ENCODE results near the gene ARHGAP32.

ARHGAP32 gene

GRCh38 chr11:129109701-129110100 is 82.4 kb downstream of the ARHGAP32 start:
- DNase-seq (ENCODE audit: low spot score) = no peak

GRCh38 chr11:129106788-129107187 is 85.3 kb downstream of the ARHGAP32 start:
- DNase-seq (ENCODE audit: low spot score) = no peak

GRCh38 chr11:129102756-129103155 is 89.4 kb downstream of the ARHGAP32 start:
- DNase-seq (ENCODE audit: low spot score) = no peak

DNA sequence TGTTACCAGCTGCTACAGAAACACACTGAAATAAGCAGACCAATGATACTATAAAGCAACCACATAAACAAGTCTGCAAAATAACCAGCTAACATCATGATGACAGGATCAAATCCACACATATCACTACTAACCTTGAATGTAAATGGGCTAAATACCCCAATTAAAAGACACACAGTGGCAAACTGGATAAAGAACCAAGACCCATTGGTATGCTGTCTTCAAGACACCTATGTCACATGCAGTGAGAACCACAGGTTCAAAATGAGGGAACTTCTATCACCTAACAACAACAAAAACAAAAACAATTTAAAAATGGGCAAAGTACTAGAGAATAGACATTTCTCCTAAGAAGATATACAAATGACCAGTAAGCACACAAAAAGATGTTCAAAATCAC is 89.9 kb downstream of the ARHGAP32 start:
- no peak for DNase-seq (ENCODE audit: low spot score)

- no peak for DNase-seq (ENCODE audit: low spot score)
Observed at GRCh38 chr11:129093283-129093682, 98.8 kb downstream of the ARHGAP32 start.

DNA sequence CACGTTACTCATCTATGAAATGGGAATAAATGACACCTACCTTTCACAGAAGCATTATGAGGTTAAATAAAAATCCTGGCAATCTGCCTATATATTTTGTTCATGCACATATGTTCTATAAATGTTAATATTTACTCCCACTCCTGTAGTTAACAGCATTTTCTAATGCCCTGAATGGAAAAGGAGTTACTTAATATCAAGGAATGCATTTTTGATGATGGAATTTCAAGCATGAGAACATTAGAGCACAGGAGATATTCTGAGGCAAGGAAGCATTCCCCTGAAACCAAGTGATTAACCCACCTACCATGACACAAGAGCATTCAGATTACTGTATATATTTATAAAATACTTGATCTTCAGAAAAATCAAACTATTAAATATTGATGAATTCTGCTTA is 102.1 kb downstream of the ARHGAP32 start:
- DNase-seq (ENCODE audit: low spot score) = no peak

- no peak for DNase-seq (ENCODE audit: low spot score)
Observed at GRCh38 chr11:129089279-129089678, 102.8 kb downstream of the ARHGAP32 start.

DNA sequence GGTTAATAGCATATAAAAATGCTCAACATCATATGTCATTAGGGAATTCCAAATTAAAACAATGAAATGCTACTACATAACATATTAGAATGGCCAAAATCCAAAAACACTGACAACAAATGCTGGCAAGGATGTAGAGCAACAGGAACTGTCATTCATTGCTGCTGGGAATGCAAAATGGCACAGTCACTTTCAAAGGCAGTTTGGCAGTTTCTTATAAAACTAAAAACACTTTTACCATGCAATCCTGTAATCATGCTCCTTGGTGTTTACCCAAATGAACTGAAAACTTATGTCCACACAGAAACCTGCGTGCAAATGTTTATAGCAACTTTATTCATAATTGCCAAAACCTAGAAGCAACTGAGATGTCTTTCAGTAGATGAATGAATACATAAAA is 105.1 kb downstream of the ARHGAP32 start:
- DNase-seq (ENCODE audit: low spot score) = no peak

DNA sequence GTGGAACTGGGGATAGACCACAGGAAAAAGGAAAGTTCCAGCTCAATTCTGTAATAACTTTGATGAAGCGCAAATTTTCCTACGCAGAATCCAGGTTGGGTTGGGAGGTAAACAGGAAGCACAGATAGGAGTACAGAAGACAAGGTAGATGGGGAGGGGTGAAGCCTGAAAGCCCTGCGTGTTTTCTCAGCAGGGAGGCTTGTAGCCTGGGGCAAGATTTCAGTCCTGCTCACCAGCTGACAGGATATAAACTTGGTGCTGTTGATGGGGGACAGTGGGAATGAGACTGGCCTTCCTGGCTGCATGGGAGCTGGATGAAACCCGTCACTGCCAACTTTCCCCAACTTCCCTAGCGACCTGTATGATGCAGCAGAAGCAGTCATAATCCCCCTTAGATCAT is 114.9 kb downstream of the ARHGAP32 start:
- DNase-seq (ENCODE audit: low spot score) = no peak

GRCh38 chr11:129075757-129076156 is 116.4 kb downstream of the ARHGAP32 start:
- no peak for DNase-seq (ENCODE audit: low spot score)

- DNase-seq (ENCODE audit: low spot score) = no peak
Observed at GRCh38 chr11:129067454-129067853, 124.7 kb downstream of the ARHGAP32 start.

GRCh38 chr11:129066229-129066628 is 125.9 kb downstream of the ARHGAP32 start:
- DNase-seq (ENCODE audit: low spot score) = no peak

DNA sequence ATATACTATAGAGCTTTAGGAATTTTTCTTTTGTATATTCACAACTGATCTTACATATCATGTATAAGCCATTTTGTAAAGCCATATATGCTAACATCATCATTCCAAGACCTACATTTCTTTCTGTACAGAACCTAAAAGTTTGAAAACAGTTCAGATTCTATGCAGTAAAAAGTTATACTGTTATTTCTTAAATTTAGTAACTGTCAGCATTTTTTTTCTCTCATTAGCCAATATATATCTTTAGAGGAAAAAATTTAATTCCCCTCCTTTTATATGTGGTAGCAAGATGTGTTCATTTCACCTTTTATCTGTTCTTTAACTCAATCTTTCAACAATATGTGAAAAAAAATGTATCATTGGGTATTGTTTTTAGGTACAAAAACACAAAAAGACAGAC is 129.0 kb downstream of the ARHGAP32 start:
- DNase-seq (ENCODE audit: low spot score) = no peak

GRCh38 chr11:129061492-129062230 is 130.5 kb downstream of the ARHGAP32 start:
- DNase-seq (ENCODE audit: low spot score) = no peak

DNA sequence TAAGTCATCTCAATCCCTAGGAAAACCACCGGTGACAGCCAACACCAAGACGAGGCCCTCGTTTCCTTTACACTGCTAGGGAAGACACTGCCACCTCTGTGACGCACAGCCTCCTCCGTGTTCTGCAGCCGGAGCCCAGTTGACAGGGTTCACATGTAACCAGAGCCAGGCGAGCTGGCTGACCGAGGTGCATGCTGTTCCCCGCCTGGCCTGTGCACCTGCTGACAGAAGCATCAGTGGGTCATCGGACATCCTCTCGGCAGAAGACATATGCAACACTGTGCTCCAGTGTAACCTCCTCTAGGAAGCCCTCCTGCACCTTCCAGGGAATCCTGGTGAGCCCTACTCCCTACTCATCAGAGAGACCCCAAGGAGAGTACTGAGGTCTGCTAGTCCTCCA is 135.2 kb downstream of the ARHGAP32 start:
- no peak for DNase-seq (ENCODE audit: low spot score)

- DNase-seq (ENCODE audit: low spot score) = no peak
Observed at GRCh38 chr11:129055196-129055595, 136.9 kb downstream of the ARHGAP32 start.

DNA sequence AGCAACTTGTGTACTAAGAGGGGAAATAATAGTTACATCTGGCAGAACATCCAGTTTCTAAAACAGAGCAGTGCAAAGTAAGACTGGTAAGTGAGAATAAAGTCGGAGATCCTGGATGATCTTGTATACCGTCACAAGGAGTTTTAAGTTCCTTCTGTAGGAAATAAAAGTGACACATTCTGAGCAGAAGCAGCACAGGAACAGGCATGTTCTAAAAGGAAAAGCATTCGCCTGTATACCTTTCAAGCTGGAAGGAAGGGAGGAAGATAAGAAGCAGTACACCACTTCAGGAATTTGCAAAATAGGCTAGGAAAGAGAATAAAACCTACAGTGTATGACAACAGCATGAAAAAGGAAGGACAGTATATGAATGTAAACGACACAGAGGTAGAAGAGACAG is 143.2 kb downstream of the ARHGAP32 start:
- DNase-seq (ENCODE audit: low spot score) = no peak

GRCh38 chr11:129045150-129045549 is 147.0 kb downstream of the ARHGAP32 start:
- no peak for DNase-seq (ENCODE audit: low spot score)

GRCh38 chr11:129042503-129042902 is 149.6 kb downstream of the ARHGAP32 start:
- no peak for DNase-seq (ENCODE audit: low spot score)

- no peak for DNase-seq (ENCODE audit: low spot score)
Observed at GRCh38 chr11:129041611-129042018, 150.5 kb downstream of the ARHGAP32 start.

DNA sequence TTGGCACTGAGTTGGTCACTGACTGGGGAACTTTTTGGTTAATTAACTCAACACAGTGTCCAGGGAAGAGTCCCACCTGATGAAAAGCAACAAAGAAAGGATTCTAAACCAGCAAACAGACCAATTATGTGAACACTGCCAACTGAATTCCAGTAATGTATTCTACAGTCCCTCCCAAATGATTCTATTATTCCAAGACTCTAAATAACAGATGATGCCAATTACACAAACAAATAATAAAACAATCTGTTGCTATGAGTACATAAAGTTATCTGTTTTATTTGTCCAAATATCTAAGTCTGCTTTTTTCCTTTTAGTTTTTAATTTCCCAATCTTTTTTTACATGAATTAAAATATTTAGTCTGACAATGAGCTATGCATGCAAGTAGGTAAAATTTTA is 151.2 kb downstream of the ARHGAP32 start:
- no peak for DNase-seq (ENCODE audit: low spot score)

DNA sequence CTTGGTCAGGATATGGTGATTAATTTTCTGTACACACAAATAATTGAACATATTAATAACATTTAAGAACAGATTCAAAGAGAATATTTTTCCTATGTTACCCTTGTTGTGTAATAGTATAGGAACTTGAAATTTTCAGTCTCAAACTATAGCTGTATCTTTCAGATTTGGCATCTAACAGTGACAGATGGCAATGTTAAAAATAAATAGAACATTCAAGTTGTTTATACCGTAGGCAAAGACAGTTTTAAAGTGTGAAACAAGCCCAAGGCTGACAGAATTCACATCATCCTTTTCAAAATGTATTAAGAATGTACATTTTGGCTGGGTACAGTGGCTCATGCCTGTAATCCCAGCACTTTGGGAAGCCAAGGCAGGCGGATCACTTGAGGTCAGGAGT is 156.9 kb downstream of the ARHGAP32 start:
- DNase-seq (ENCODE audit: low spot score) = no peak

- DNase-seq (ENCODE audit: low spot score) = no peak
Observed at GRCh38 chr11:129034001-129034400, 158.1 kb downstream of the ARHGAP32 start.

DNA sequence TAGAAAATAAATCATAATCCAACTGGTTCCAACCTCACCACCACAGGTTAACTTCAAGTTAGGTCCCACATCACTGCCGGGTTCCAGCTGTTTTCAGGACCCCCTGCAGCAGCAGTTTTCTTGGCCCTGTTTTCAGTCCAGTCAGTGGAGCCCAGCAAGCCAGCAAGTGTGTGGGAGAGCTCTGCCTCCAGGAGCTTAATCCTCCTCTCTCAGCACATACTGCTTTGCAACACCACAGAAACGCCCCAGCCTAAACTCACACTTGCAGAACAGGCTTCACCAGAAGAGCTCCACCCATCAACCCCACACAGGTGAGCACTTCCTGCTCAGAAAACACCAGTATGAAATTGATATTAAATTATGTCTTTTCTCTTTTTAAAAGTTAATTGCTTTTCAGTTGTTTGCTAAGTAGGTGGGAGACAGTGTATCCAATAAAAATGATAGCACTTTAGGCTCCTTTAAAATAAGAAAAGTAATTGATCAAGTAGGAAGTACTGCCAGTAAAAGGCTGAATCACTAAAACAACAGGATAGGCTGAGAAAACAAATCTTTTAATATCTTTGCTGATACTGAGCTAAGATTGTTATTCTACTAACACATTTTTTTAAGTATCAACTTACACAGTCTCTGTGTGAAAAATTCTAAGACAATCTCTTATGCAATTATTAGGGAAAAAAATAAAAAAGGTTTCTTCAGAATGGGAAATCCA is 168.0 kb downstream of the ARHGAP32 start:
- no peak for DNase-seq (ENCODE audit: low spot score)

Measured in activated CD4-positive, alpha-beta T cell treated with anti-CD3 and anti-CD28 coated beads, Interleukin-2, Interleukin-4, amounts not matched to agents 100 ng/mL and 50 ng/mL, durations not matched to agents 16 hours and 8 hours (primary cell).